Stimulated activated naive CD8-positive, alpha-beta T cell treated with anti-CD3 and anti-CD28 coated beads, Interleukin-15, Interleukin-2, amounts not matched to agents 100 ng/mL and 50 ng/mL, for 24 hours (primary cell): ENCODE measurements around the gene EFCAB6.
A peak's percentile ranks its signal among the peaks of the same experiment; 100 is the strongest.

Experiments used
- H3K27ac Mint-ChIP-seq: one replicate; pipeline ENCODE4 v1.8.0; 2021; ENCODE audit warnings: mild to moderate bottlenecking, mixed read lengths
- H3K27me3 Mint-ChIP-seq: one replicate; pipeline ENCODE4 v1.8.0; 2021; ENCODE audit warnings: mixed read lengths
- H3K36me3 Mint-ChIP-seq: one replicate; pipeline ENCODE4 v1.8.0; 2021; ENCODE audit warnings: low read depth, mixed read lengths
- H3K4me1 Mint-ChIP-seq: one replicate; pipeline ENCODE4 v1.8.0; 2021; ENCODE audit warnings: low read depth, mixed read lengths
- H3K4me3 Mint-ChIP-seq: one replicate; pipeline ENCODE4 v1.8.0; 2021; ENCODE audit warnings: mild to moderate bottlenecking, mixed read lengths
- H3K9me3 Mint-ChIP-seq: one replicate; pipeline ENCODE4 v1.8.0; 2021; ENCODE audit warnings: mixed read lengths

The EFCAB6 gene

GRCh38 chr22:43488937-43489336 is 323.2 kb downstream of the EFCAB6 start:
- Mint-ChIP-seq H3K36me3 (no peaks in the 10 kb centered on the region), H3K4me3 (no peak overlapping the region), H3K4me1 (no peaks in the 10 kb centered on the region), H3K9me3 (no peaks in the 10 kb centered on the region), H3K27ac (no peak overlapping the region), H3K27me3 (peaks cover 6% of the 10 kb centered on the region)

- peaks cover 6% of the 10 kb centered on the region for H3K27me3 Mint-ChIP-seq
- H3K9me3 Mint-ChIP-seq = no peaks in the 10 kb centered on the region
- no peak overlapping the region for H3K27ac Mint-ChIP-seq
- no peaks in the 10 kb centered on the region for H3K36me3 Mint-ChIP-seq
- H3K4me3 Mint-ChIP-seq = no peak overlapping the region
- no peaks in the 10 kb centered on the region for H3K4me1 Mint-ChIP-seq
Measured at GRCh38 chr22:43488031-43488866, 323.9 kb downstream of the EFCAB6 start.

GRCh38 chr22:43487311-43488030 is 324.6 kb downstream of the EFCAB6 start:
- H3K4me3 Mint-ChIP-seq = no peak overlapping the region
- H3K27ac Mint-ChIP-seq = no peak overlapping the region
- no peaks in the 10 kb centered on the region for H3K4me1 Mint-ChIP-seq
- H3K27me3 Mint-ChIP-seq = peaks cover 6% of the 10 kb centered on the region
- no peaks in the 10 kb centered on the region for H3K9me3 Mint-ChIP-seq
- no peaks in the 10 kb centered on the region for H3K36me3 Mint-ChIP-seq

GRCh38 chr22:43485502-43486089 is 326.5 kb downstream of the EFCAB6 start:
- Mint-ChIP-seq H3K27ac (no peak overlapping the region), H3K4me1 (peaks cover 10% of the 10 kb centered on the region), H3K27me3 (peaks cover 6% of the 10 kb centered on the region), H3K9me3 (no peaks in the 10 kb centered on the region), H3K36me3 (no peaks in the 10 kb centered on the region), H3K4me3 (no peak overlapping the region)

- no peaks in the 10 kb centered on the region for H3K9me3 Mint-ChIP-seq
- no peaks in the 10 kb centered on the region for H3K36me3 Mint-ChIP-seq
- peaks cover 14% of the 10 kb centered on the region for H3K4me1 Mint-ChIP-seq
- H3K4me3 Mint-ChIP-seq = no peak overlapping the region
- H3K27me3 Mint-ChIP-seq = peaks cover 6% of the 10 kb centered on the region
- H3K27ac Mint-ChIP-seq = no peak overlapping the region
Measured at GRCh38 chr22:43484227-43484626, 327.9 kb downstream of the EFCAB6 start.

GRCh38 chr22:43483669-43484068 is 328.4 kb downstream of the EFCAB6 start:
- H3K4me3 Mint-ChIP-seq = no peak overlapping the region
- H3K4me1 Mint-ChIP-seq = peaks cover 14% of the 10 kb centered on the region
- H3K27me3 Mint-ChIP-seq = peaks cover 6% of the 10 kb centered on the region
- H3K27ac Mint-ChIP-seq = no peak overlapping the region
- H3K36me3 Mint-ChIP-seq = no peaks in the 10 kb centered on the region
- no peaks in the 10 kb centered on the region for H3K9me3 Mint-ChIP-seq

- no peak overlapping the region for H3K27ac Mint-ChIP-seq
- peaks cover 6% of the 10 kb centered on the region for H3K27me3 Mint-ChIP-seq
- no peak overlapping the region for H3K4me3 Mint-ChIP-seq
- H3K4me1 Mint-ChIP-seq = peaks cover 14% of the 10 kb centered on the region
- no peaks in the 10 kb centered on the region for H3K36me3 Mint-ChIP-seq
- no peaks in the 10 kb centered on the region for H3K9me3 Mint-ChIP-seq
Measured at GRCh38 chr22:43483266-43483665, 328.8 kb downstream of the EFCAB6 start.

- Mint-ChIP-seq H3K9me3 (no peaks in the 10 kb centered on the region), H3K36me3 (no peaks in the 10 kb centered on the region), H3K27ac (no peak overlapping the region), H3K27me3 (peaks cover 5% of the 10 kb centered on the region), H3K4me1 (peaks cover 14% of the 10 kb centered on the region), H3K4me3 (no peak overlapping the region)
Measured at GRCh38 chr22:43482318-43482625, 329.8 kb downstream of the EFCAB6 start.

GRCh38 chr22:43481568-43482317 is 330.4 kb downstream of the EFCAB6 start:
- Mint-ChIP-seq H3K4me3 (peak overlapping the region; percentile 67), H3K27ac (peak overlapping the region; percentile 78), H3K4me1 (peaks cover 14% of the 10 kb centered on the region), H3K27me3 (no peaks in the 10 kb centered on the region), H3K36me3 (no peaks in the 10 kb centered on the region), H3K9me3 (no peaks in the 10 kb centered on the region)

GRCh38 chr22:43479962-43480361 is 332.1 kb downstream of the EFCAB6 start:
- no peaks in the 10 kb centered on the region for H3K36me3 Mint-ChIP-seq
- H3K4me1 Mint-ChIP-seq = peaks cover 14% of the 10 kb centered on the region
- H3K9me3 Mint-ChIP-seq = no peaks in the 10 kb centered on the region
- no peaks in the 10 kb centered on the region for H3K27me3 Mint-ChIP-seq
- H3K27ac Mint-ChIP-seq = no peak overlapping the region
- no peak overlapping the region for H3K4me3 Mint-ChIP-seq

GRCh38 chr22:43479301-43479950 is 332.7 kb downstream of the EFCAB6 start:
- H3K27ac Mint-ChIP-seq = no peak overlapping the region
- no peaks in the 10 kb centered on the region for H3K9me3 Mint-ChIP-seq
- no peak overlapping the region for H3K4me3 Mint-ChIP-seq
- no peaks in the 10 kb centered on the region for H3K27me3 Mint-ChIP-seq
- peaks cover 14% of the 10 kb centered on the region for H3K4me1 Mint-ChIP-seq
- no peaks in the 10 kb centered on the region for H3K36me3 Mint-ChIP-seq
